Stimulated activated CD8-positive, alpha-beta memory T cell treated with anti-CD3 and anti-CD28 coated beads, Interleukin-4, amount 100 ng/mL, for 1 hour (primary cell): ENCODE data around the gene LINC01488.

ENCODE experiments used
- DNase-seq, 2 donors: peaks; one replicate each; pipeline ENCODE4 v3.0.0-alpha.2; 2020; ENCODE audit warnings: low read depth in 2 of 2, low spot score in 1 of 2

Gene LINC01488

GRCh38 chr11:69525516-69526452 lies 44.3 kb downstream of the LINC01488 start:
- DNase-seq, result no peak

GRCh38 chr11:69526453-69526810 lies 45.0 kb downstream of the LINC01488 start:
- no peak for DNase-seq

GRCh38 chr11:69529001-69529400 lies 47.5 kb downstream of the LINC01488 start:
- no peak for DNase-seq

GRCh38 chr11:69530278-69531070 lies 49.0 kb downstream of the LINC01488 start:
- DNase-seq, result no peak

- no peak for DNase-seq
These were observed 49.7 kb downstream of the LINC01488 start for GRCh38 chr11:69531071-69531716.

- no peak for DNase-seq
These were observed 50.2 kb downstream of the LINC01488 start for GRCh38 chr11:69531717-69532088.

GRCh38 chr11:69533296-69534165 lies 52.1 kb downstream of the LINC01488 start:
- no peak for DNase-seq

- DNase-seq, result no peak
These were observed 52.7 kb downstream of the LINC01488 start for GRCh38 chr11:69534166-69534530.

GRCh38 chr11:69535908-69536307 lies 54.4 kb downstream of the LINC01488 start:
- DNase-seq, result no peak

GRCh38 chr11:69536406-69536805 lies 54.9 kb downstream of the LINC01488 start:
- no peak for DNase-seq

GRCh38 chr11:69537126-69537525 lies 55.7 kb downstream of the LINC01488 start:
- no peak for DNase-seq

GRCh38 chr11:69537855-69538640 lies 56.6 kb downstream of the LINC01488 start:
- no peak for DNase-seq

GRCh38 chr11:69538854-69539253 lies 57.4 kb downstream of the LINC01488 start:
- no peak for DNase-seq

GRCh38 chr11:69539416-69540117 lies 58.1 kb downstream of the LINC01488 start:
- no peak for DNase-seq

GRCh38 chr11:69540118-69541000 lies 58.9 kb downstream of the LINC01488 start:
- no peak for DNase-seq

GRCh38 chr11:69541001-69541285 lies 59.5 kb downstream of the LINC01488 start:
- no peak for DNase-seq

GRCh38 chr11:69541501-69542313 lies 60.2 kb downstream of the LINC01488 start:
- no peak for DNase-seq
